ENCODE data around the gene FRYL.
A peak's percentile ranks its signal among the peaks of the same experiment; 100 is the strongest.
"Not testable (repeated sequence)": the region's sequence is repeated elsewhere in the genome, so short reads cannot be mapped to it uniquely, and the experiment has no call there.

The FRYL gene

DNA sequence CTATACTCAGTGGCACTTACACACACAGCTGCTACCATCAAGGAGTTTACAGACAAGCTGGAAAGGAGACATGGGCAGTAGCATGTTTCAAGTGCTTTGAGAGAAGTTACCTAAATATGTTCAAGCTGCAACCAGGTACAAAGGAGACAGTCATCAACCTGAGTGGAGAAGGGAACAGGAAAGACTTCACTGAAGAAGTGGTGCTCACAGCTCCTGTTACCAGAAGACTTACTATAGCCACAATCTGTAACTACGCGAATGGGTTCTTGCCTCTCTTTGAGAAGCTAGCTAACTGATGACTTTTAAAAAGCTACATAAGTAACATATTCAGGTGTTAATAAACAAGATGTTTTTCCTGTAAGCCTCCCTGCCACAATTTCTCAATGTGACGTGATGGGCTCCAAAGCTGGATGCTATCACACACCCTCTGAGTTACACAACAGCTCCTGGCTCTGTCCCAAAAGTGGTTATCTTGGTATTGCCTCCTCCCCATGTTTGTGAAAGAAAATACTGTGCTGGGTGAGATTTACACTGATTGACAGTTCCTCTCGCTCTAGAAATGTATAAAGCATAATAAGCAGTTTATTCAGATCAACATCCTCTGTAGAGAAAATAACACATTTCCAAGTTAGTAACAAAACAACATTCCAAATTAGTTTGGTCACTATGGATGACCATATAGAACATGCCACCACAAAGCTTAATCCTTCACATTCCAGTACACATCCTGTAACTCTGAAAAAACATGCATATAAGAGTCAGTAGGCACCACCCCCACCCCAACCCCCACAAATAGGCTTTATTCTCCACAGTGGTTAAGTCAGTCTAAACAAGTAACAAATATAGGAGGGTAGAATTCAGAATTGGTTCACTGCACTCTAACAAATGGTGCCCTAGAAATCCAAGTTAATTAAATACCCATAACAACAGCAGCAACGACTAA is 81.8 kb downstream of the FRYL start:
- peaks cover 10% of the 10 kb centered on the region for H3K79me2 ChIP-seq
- H3K27me3 ChIP-seq (ENCODE audit: control insufficient read depth, insufficient read depth, low read length): no peaks in the 10 kb centered on the region
- H3K4me2 ChIP-seq (ENCODE audit: low read length): no peak overlapping the region
- H3K36me3 ChIP-seq (ENCODE audit: control insufficient read depth, insufficient read depth, low read length): no peaks in the 10 kb centered on the region
- no peak for TF ChIP-seq CTCF (IDR thresholded peaks at IDR 0.05)
- H3K9ac ChIP-seq: no peak overlapping the region
- no peak overlapping the region for H3K4me3 ChIP-seq (ENCODE audit: low read depth, low read length)
- peak overlapping the region; percentile 75 for H3K27ac ChIP-seq
- no peak overlapping the region for H2AFZ ChIP-seq
- H3K4me1 ChIP-seq: peaks cover 9% of the 10 kb centered on the region
- no peaks in the 10 kb centered on the region for H3K9me3 ChIP-seq (ENCODE audit: control insufficient read depth, low read length)

DNA sequence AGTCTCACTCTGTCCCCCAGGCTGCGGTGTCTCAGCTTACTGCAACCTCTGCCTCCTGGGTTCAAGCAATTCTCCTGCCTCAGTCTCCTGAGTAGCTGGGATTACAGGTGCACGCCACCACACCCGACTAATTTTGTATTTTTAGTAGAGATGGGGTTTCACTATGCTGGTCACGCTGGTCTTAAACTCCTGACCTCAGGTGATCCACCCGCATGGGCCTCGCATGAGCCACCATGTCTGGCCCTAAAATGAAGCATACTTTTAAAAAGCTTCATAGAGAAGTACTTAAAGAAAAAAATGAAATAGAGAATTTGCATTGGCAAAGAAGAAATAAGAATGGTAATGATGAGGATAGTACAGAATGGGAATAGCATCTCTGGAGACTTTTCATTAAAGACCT is 82.6 kb downstream of the FRYL start:
- H3K9ac ChIP-seq; H3K4me3 ChIP-seq (ENCODE audit: low read depth, low read length); H3K4me2 ChIP-seq (ENCODE audit: low read length); H3K36me3 ChIP-seq (ENCODE audit: control insufficient read depth, insufficient read depth, low read length); H2AFZ ChIP-seq; H3K4me1 ChIP-seq; H3K27me3 ChIP-seq (ENCODE audit: control insufficient read depth, insufficient read depth, low read length); H3K9me3 ChIP-seq (ENCODE audit: control insufficient read depth, low read length): not testable (repeated sequence)
- Histone ChIP-seq H3K79me2 (peaks cover 10% of the 10 kb centered on the region), H3K27ac (peak overlapping the region; percentile 75)

DNA sequence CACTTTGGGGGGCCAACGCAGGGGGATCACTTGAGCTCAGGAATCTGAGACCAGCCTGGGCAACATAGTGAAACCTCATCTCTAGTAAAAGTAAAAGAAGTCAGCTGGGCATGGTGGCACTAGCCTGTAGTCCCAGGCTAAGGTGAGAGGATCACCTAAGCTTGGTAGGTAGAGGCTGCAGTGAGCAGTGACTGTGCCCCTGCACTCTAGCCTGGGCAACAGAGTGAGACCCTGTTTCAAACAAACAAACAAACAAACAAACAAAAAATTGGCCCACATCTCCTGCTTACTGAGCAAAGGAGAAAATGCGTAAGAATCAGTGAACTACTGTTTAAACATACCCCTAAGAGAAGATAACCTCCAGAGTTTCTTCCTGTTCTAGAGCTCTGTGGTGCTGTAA is 85.3 kb downstream of the FRYL start:
- Histone ChIP-seq H3K4me2 (ENCODE audit: low read length) (no peak overlapping the region), H3K36me3 (ENCODE audit: control insufficient read depth, insufficient read depth, low read length) (no peaks in the 10 kb centered on the region), H3K27ac (no peak overlapping the region), H3K27me3 (ENCODE audit: control insufficient read depth, insufficient read depth, low read length) (no peaks in the 10 kb centered on the region), H3K9me3 (ENCODE audit: control insufficient read depth, low read length) (no peaks in the 10 kb centered on the region), H3K4me3 (ENCODE audit: low read depth, low read length) (no peak overlapping the region), H3K9ac (no peak overlapping the region), H3K4me1 (peaks cover 16% of the 10 kb centered on the region), H3K79me2 (peaks cover 6% of the 10 kb centered on the region), H2AFZ (no peak overlapping the region)
- TF ChIP-seq CTCF (IDR thresholded peaks at IDR 0.05): no peak

DNA sequence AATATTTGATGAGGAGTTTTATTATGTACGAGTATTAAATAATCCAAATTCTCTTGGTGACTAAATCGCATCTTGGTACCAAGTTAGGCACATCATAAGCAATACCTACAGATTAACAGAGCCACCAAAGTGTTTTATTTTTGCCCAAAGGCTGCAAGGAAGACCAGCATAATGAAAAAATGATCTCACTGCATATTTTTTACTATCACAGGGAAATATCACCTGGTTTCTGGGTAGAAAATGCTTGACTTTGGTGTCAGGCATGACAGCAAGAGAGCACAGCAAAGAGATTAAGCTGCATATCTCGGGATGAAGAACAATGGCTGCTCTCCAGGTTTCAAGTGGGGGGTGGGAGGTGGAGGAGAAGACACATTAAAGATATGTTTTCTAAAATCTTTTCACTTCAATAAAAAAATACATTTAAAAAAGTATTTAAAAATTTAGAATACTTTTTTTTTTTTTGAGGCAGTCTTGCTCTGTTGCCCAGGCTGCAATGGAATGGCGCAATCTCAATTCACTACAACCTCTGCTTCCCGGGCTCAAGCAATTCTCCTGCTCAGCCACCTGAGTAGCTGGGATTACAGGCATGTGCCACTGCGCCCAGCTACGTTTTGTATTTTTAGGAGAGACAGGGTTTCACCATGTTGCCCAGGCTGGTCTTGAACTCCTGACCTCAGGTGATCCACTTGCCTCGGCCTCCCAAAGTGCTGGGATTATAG is 86.1 kb downstream of the FRYL start:
- Histone ChIP-seq H3K79me2 (peaks cover 6% of the 10 kb centered on the region), H3K27me3 (ENCODE audit: control insufficient read depth, insufficient read depth, low read length) (no peaks in the 10 kb centered on the region), H2AFZ (no peak overlapping the region), H3K9ac (no peak overlapping the region), H3K27ac (peak overlapping the region; percentile 51), H3K4me1 (peaks cover 16% of the 10 kb centered on the region), H3K4me3 (ENCODE audit: low read depth, low read length) (no peak overlapping the region), H3K4me2 (ENCODE audit: low read length) (no peak overlapping the region), H3K9me3 (ENCODE audit: control insufficient read depth, low read length) (no peaks in the 10 kb centered on the region), H3K36me3 (ENCODE audit: control insufficient read depth, insufficient read depth, low read length) (no peaks in the 10 kb centered on the region)
- no peak for TF ChIP-seq CTCF (IDR thresholded peaks at IDR 0.05)

- Histone ChIP-seq H2AFZ (no peak overlapping the region), H3K4me3 (ENCODE audit: low read depth, low read length) (no peak overlapping the region), H3K9me3 (ENCODE audit: control insufficient read depth, low read length) (no peaks in the 10 kb centered on the region), H3K4me1 (peaks cover 15% of the 10 kb centered on the region), H3K9ac (no peak overlapping the region), H3K27ac (no peak overlapping the region), H3K4me2 (ENCODE audit: low read length) (no peak overlapping the region), H3K27me3 (ENCODE audit: control insufficient read depth, insufficient read depth, low read length) (no peaks in the 10 kb centered on the region), H3K79me2 (peaks cover 6% of the 10 kb centered on the region), H3K36me3 (ENCODE audit: control insufficient read depth, insufficient read depth, low read length) (no peaks in the 10 kb centered on the region)
- no peak for TF ChIP-seq CTCF (IDR thresholded peaks at IDR 0.05)
These were observed 87.2 kb downstream of the FRYL start for GRCh38 chr4:48692897-48693296.
